HT1080 (cell line): ENCODE measurements around the gene ZBTB14. TPM values are rescaled to one million over a fixed set of nuclear protein-coding genes. Genes with fewer than 3 reads are reported as not detected.

Experiments used
- DNase-seq: peaks from one replicate; pipeline ENCODE4 v3.0.0-alpha.2; 2015; ENCODE audit warnings: low read depth
- total RNA-seq: library from RNA; depleted of rRNA; stranded (reverse); fragments of >200 nt; shearing (Covaris generic); gene quantifications from 2 replicates; pipeline ENCODE4 v1.2.3, GENCODE V29; 2014; rRNA removed

The ZBTB14 gene
- total RNA-seq, 1 experiment from 2014 or later = 9.8 TPM

GRCh38 chr18:5294113-5294456, 1.4 kb downstream of the ZBTB14 start:
- DNase-seq = no peak

- no peak for DNase-seq
Measured at GRCh38 chr18:5288517-5288935, 7.0 kb downstream of the ZBTB14 start.

- no peak for DNase-seq
Measured at GRCh38 chr18:5287854-5288253, 7.7 kb downstream of the ZBTB14 start.

- DNase-seq = no peak
Measured at GRCh38 chr18:5286525-5286924, 9.0 kb downstream of the ZBTB14 start.

GRCh38 chr18:5285326-5285725, 10.2 kb downstream of the ZBTB14 start:
- DNase-seq = no peak

GRCh38 chr18:5284808-5285207, 10.7 kb downstream of the ZBTB14 start:
- DNase-seq = no peak

GRCh38 chr18:5282770-5283169, 12.8 kb downstream of the ZBTB14 start:
- no peak for DNase-seq

GRCh38 chr18:5276947-5277346, 18.6 kb downstream of the ZBTB14 start:
- DNase-seq = no peak

- DNase-seq = no peak
Measured at GRCh38 chr18:5275872-5276271, 19.7 kb downstream of the ZBTB14 start.

GRCh38 chr18:5268874-5269273, 26.7 kb downstream of the ZBTB14 start:
- no peak for DNase-seq

- DNase-seq = no peak
Measured at GRCh38 chr18:5266721-5267120, 28.8 kb downstream of the ZBTB14 start.

- no peak for DNase-seq
Measured at GRCh38 chr18:5253910-5254309, 41.6 kb downstream of the ZBTB14 start.

GRCh38 chr18:5251117-5251516, 44.4 kb downstream of the ZBTB14 start:
- no peak for DNase-seq

- DNase-seq = peak; percentile 15
Measured at GRCh38 chr18:5250603-5251002, 44.9 kb downstream of the ZBTB14 start.

- no peak for DNase-seq
Measured at GRCh38 chr18:5244941-5245340, 50.6 kb downstream of the ZBTB14 start.

GRCh38 chr18:5239447-5239846, 56.1 kb downstream of the ZBTB14 start:
- no peak for DNase-seq

Other genes with a start within 250 kb of the ZBTB14 start
- not detected in 2 replicates for gene AKAIN1, start 98.5 kb downstream of the ZBTB14 start, total RNA-seq
- gene EPB41L3, start 248.3 kb upstream of the ZBTB14 start, total RNA-seq = 191 and 198 TPM in 2 replicates